K562 (cell line): Measurements from ENCODE around the gene CDH16. TPM values are rescaled to one million over a fixed set of nuclear protein-coding genes. Genes with fewer than 3 reads are reported as not detected.

Source experiments
- BACH1 ChIP-seq: fragments of 200-800 bp; sonication (Bioruptor generic); IDR thresholded peaks from 2 replicates; pipeline ENCODE4 v1.6.1; 2016; ENCODE audit warnings: missing genetic modification characterization, missing compliant biosample characterization
- CREB3L1 ChIP-seq: fragments of 450-650 bp; IDR thresholded peaks from 2 replicates; pipeline ENCODE4 v1.6.1; 2014; ENCODE audit warnings: low read depth, mild to moderate bottlenecking, moderate library complexity, borderline replicate concordance
- DIDO1 ChIP-seq: fragments of 450-650 bp; IDR thresholded peaks from 2 replicates; pipeline ENCODE4 v1.6.1; 2016; ENCODE audit warnings: low read depth, missing biosample characterization, missing genetic modification characterization
- KDM5B ChIP-seq: fragments of 200-600 bp; sonication (generic); IDR thresholded peaks from 2 replicates; pipeline ENCODE4 v1.6.1; 2012; ENCODE audit warnings: low read depth, mild to moderate bottlenecking, moderate library complexity, low read length, control low read depth, inconsistent platforms; ENCODE audit not compliant: insufficient replicate concordance
- MAZ ChIP-seq, 2 experiments: fragments of 450-650 bp in 1 of 2; sonication (generic) in 1 of 2; formaldehyde crosslinking; IDR thresholded peaks in 1 of 2; conservative IDR thresholded peaks in 1 of 2; 2 replicates each; pipeline versions ENCODE4 v1.4.0 to v1.5.0; 2020; ENCODE audit warnings: mild to moderate bottlenecking in 1 of 2, missing genetic modification reagents in 1 of 2
- MBD2 ChIP-seq: sonication (generic); IDR thresholded peaks from 2 replicates; pipeline ENCODE4 v1.6.1; 2016; ENCODE audit warnings: low read depth, borderline replicate concordance
- POLR2H ChIP-seq: IDR thresholded peaks from 2 replicates; pipeline ENCODE4 v1.6.1; 2016; ENCODE audit warnings: missing genetic modification characterization, low read depth, mild to moderate bottlenecking, control low read depth, missing compliant biosample characterization, moderate library complexity
- TOE1 ChIP-seq, 2 experiments: fragments of 450-650 bp in 1 of 2; sonication (generic) in 1 of 2; formaldehyde crosslinking in 1 of 2; IDR thresholded peaks; 2 replicates each; pipeline versions ENCODE4 v1.7.1 to v1.8.0; 2016 to 2022; ENCODE audit warnings: borderline replicate concordance in 2 of 2, mild to moderate bottlenecking in 2 of 2, antibody characterized with exemption in 1 of 2, inconsistent platforms in 1 of 2, low read depth in 1 of 2, missing genetic modification reagents in 1 of 2, moderate library complexity in 1 of 2
- polyA plus RNA-seq, 8 experiments: library from polyadenylated mRNA; depleted of rRNA in 4 of 8; stranded (reverse) in 5 of 8; unstranded in 3 of 8; fragments of >200 nt; fragmentation: Nextera tagmentation in 2 of 8; fragmentation: Illumina TruSeq in 1 of 8; extraction: Ambion mirVana in 2 of 8; extraction: Trizol in 1 of 8; gene quantifications; 2 replicates each; pipeline versions ENCODE4 v1.2.1 to v1.2.3, GENCODE V29; 2011 to 2014; ENCODE audit warnings: inconsistent platforms in 1 of 8, missing spikeins in 1 of 8
- total RNA-seq, 7 experiments: library from RNA; depleted of rRNA in 6 of 7; stranded (reverse); fragments of >200 nt in 6 of 7; fragmentation: Illumina TruSeq in 2 of 7; extraction: Trizol in 2 of 7; gene quantifications; 2 replicates each; pipeline versions ENCODE4 v1.2.1 to v1.2.3, GENCODE V29; 2011 to 2021; ENCODE audit warnings: low replicate concordance in 1 of 7
- TF ChIP-seq, protein P1 (sequence below): sonication (generic); formaldehyde crosslinking; IDR thresholded peaks from 2 replicates; pipeline ENCODE4 v1.8.0; 2023; ENCODE audit warnings: mild to moderate bottlenecking, missing genetic modification reagents
- TF ChIP-seq, protein P2 (sequence below): fragments of 250-450 bp; sonication (Bioruptor Pico); IDR thresholded peaks from 2 replicates; pipeline ENCODE4 v1.8.0; 2021; ENCODE audit warnings: borderline replicate concordance, mild to moderate bottlenecking, moderate library complexity; ENCODE audit not compliant: poor library complexity, severe bottlenecking
- TF ChIP-seq, protein P3 (sequence below): sonication (generic); formaldehyde crosslinking; IDR thresholded peaks from 2 replicates; pipeline ENCODE4 v1.4.0; 2020; ENCODE audit warnings: mild to moderate bottlenecking, missing genetic modification reagents
- TF ChIP-seq, protein P4 (sequence below): fragments of 450-650 bp; IDR thresholded peaks from 2 replicates; pipeline ENCODE4 v1.6.1; 2018; ENCODE audit not compliant: partially characterized antibody

Gene CDH16
- total and polyA plus RNA-seq, 9 of the 15 experiments (the other 6 are each of a cell fraction or from before 2014, with no cell fraction given), result not detected

DNA sequence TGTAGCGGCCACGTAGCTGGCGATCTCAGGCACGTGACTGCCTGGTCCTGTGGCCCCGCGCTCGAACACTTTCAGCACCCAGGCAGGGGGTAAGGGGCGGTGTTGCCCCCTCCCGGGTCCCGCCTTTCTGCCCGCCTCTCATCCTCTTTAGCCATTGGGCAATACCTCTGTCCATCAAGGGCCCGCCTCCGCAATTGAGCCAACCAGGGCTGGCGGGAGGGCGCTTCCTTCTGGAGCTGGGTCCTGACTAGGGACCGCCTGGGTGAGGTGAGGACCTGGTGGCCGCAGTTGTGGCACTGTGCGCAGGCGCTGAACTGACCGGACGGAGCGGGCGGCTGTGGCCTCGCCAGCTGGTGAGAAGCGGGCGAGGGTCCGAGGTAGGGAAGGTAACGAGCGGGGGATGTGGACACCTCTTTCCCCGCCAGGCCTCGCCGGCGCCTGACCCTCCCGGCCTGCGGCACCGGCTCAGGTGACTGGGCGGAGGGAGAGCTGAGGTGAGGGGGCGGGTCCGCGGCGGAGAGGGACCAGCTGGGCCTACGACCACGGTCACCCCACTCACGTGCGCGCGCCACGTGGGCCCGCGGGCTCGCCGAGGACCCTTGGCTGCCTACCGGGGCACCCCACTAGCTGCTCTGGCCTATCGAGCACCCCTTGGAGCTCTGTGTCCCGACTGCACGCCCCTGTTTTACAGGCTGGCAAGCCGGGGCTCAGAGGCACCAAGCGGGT is 38.2 kb downstream of the CDH16 start, which contains the start of gene PDP2 (continued):
- TF ChIP-seq, protein P1, sequence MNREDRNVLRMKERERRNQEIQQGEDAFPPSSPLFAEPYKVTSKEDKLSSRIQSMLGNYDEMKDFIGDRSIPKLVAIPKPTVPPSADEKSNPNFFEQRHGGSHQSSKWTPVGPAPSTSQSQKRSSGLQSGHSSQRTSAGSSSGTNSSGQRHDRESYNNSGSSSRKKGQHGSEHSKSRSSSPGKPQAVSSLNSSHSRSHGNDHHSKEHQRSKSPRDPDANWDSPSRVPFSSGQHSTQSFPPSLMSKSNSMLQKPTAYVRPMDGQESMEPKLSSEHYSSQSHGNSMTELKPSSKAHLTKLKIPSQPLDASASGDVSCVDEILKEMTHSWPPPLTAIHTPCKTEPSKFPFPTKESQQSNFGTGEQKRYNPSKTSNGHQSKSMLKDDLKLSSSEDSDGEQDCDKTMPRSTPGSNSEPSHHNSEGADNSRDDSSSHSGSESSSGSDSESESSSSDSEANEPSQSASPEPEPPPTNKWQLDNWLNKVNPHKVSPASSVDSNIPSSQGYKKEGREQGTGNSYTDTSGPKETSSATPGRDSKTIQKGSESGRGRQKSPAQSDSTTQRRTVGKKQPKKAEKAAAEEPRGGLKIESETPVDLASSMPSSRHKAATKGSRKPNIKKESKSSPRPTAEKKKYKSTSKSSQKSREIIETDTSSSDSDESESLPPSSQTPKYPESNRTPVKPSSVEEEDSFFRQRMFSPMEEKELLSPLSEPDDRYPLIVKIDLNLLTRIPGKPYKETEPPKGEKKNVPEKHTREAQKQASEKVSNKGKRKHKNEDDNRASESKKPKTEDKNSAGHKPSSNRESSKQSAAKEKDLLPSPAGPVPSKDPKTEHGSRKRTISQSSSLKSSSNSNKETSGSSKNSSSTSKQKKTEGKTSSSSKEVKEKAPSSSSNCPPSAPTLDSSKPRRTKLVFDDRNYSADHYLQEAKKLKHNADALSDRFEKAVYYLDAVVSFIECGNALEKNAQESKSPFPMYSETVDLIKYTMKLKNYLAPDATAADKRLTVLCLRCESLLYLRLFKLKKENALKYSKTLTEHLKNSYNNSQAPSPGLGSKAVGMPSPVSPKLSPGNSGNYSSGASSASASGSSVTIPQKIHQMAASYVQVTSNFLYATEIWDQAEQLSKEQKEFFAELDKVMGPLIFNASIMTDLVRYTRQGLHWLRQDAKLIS (CRISPR knock-in tag), result peak; percentile 41; the same call in 1 of the 2 replicates
- TF ChIP-seq DIDO1 (tag) (no peak; the same call in 1 of the 2 replicates), MBD2 (peak; percentile 95), TOE1 (IDR thresholded peaks at IDR 0.05; ENCODE audit: borderline replicate concordance) (peak; percentile 41; the same call in 1 of the 2 replicates), TOE1 (CRISPR knock-in tag; IDR thresholded peaks at IDR 0.05; ENCODE audit: borderline replicate concordance, low read depth) (no peak), POLR2H (tag) (no peak), MAZ (CRISPR knock-in tag; conservative IDR thresholded peaks at IDR 0.05 in 1 of 2, IDR thresholded peaks at IDR 0.05 in 1 of 2) (peak; percentile 44 to 79), BACH1 (tag) (no peak), KDM5B (peak; percentile 78), CREB3L1 (peak; percentile 37; the same call in 1 of the 2 replicates)
- TF ChIP-seq, protein P2, sequence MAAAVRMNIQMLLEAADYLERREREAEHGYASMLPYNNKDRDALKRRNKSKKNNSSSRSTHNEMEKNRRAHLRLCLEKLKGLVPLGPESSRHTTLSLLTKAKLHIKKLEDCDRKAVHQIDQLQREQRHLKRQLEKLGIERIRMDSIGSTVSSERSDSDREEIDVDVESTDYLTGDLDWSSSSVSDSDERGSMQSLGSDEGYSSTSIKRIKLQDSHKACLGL (CRISPR knock-in tag), result peak; percentile 70
- TF ChIP-seq, protein P3, sequence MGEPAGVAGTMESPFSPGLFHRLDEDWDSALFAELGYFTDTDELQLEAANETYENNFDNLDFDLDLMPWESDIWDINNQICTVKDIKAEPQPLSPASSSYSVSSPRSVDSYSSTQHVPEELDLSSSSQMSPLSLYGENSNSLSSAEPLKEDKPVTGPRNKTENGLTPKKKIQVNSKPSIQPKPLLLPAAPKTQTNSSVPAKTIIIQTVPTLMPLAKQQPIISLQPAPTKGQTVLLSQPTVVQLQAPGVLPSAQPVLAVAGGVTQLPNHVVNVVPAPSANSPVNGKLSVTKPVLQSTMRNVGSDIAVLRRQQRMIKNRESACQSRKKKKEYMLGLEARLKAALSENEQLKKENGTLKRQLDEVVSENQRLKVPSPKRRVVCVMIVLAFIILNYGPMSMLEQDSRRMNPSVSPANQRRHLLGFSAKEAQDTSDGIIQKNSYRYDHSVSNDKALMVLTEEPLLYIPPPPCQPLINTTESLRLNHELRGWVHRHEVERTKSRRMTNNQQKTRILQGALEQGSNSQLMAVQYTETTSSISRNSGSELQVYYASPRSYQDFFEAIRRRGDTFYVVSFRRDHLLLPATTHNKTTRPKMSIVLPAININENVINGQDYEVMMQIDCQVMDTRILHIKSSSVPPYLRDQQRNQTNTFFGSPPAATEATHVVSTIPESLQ (CRISPR knock-in tag), result no peak; the same call in 1 of the 2 replicates
- TF ChIP-seq, protein P4, sequence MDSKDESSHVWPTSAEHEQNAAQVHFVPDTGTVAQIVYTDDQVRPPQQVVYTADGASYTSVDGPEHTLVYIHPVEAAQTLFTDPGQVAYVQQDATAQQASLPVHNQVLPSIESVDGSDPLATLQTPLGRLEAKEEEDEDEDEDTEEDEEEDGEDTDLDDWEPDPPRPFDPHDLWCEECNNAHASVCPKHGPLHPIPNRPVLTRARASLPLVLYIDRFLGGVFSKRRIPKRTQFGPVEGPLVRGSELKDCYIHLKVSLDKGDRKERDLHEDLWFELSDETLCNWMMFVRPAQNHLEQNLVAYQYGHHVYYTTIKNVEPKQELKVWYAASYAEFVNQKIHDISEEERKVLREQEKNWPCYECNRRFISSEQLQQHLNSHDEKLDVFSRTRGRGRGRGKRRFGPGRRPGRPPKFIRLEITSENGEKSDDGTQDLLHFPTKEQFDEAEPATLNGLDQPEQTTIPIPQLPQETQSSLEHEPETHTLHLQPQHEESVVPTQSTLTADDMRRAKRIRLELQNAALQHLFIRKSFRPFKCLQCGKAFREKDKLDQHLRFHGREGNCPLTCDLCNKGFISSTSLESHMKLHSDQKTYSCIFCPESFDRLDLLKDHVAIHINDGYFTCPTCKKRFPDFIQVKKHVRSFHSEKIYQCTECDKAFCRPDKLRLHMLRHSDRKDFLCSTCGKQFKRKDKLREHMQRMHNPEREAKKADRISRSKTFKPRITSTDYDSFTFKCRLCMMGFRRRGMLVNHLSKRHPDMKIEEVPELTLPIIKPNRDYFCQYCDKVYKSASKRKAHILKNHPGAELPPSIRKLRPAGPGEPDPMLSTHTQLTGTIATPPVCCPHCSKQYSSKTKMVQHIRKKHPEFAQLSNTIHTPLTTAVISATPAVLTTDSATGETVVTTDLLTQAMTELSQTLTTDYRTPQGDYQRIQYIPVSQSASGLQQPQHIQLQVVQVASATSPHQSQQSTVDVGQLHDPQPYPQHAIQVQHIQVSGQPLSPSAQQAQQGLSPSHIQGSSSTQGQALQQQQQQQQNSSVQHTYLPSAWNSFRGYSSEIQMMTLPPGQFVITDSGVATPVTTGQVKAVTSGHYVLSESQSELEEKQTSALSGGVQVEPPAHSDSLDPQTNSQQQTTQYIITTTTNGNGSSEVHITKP, result peak; percentile 67
